HepG2 (cell line): ENCODE results near the gene ADARB1. TPM values are rescaled to one million over a fixed set of nuclear protein-coding genes. Genes with fewer than 3 reads are reported as not detected.

Source experiments
- ATAC-seq: fragments of 200-7000 bp; cut with Tn5 transposase; 3 replicates; pipeline ENCODE4 v1.9.1; 2020; ENCODE audit warnings: mild to moderate bottlenecking, moderate library complexity
- BruUV-seq: library from RNA; stranded (reverse); fragments of 400-500 nt; replicated peaks from 2 replicates; lab custom pipeline; 2021; lab: Mats Ljungman, UMichigan
- CTCF ChIA-PET: fragments of 300-600 bp; formaldehyde crosslinking; extraction: SDS; loops from one replicate; lab custom pipeline; 2021; ENCODE audit warnings: low total read pairs, inconsistent platforms, low intra/inter-chr PET ratio; lab: Yijun Ruan, JAX
- POLR2A ChIA-PET: fragments of 350-600 bp; sonication (Branson Sonifier 250); formaldehyde crosslinking; loops from one replicate; lab custom pipeline; 2020; ENCODE audit warnings: antibody characterized with exemption, inconsistent platforms; lab: Yijun Ruan, JAX
- DNase-seq: peaks from one replicate; pipeline ENCODE4 v3.0.0-alpha.2; 2015; ENCODE audit warnings: low spot score
- FAIRE-seq: peaks from 3 replicates; lab custom pipeline; 2011; peaks lifted over from hg19 to GRCh38; lab: Jason Lieb, UNC
- H2AFZ ChIP-seq: one replicate; pipeline ENCODE4 v1.6.1; 2011; ENCODE audit warnings: low read length, inconsistent platforms
- H3K27ac ChIP-seq: fragments of 300-600 bp; 3 replicates; pipeline ENCODE4 v1.8.0; 2011; ENCODE audit warnings: mixed run types, mild to moderate bottlenecking, mixed read lengths, low read length, inconsistent platforms; ENCODE audit not compliant: insufficient read depth; ENCODE audit errors: extremely low read length
- H3K27me3 ChIP-seq, 2 experiments: fragments of 200-600 bp in 1 of 2; 2 replicates in 1 of 2; 3 replicates in 1 of 2; pipeline versions ENCODE4 v1.6.0 to v1.8.0; 2011; ENCODE audit warnings: low read length in 2 of 2, mild to moderate bottlenecking in 2 of 2, moderate library complexity in 2 of 2, inconsistent platforms in 1 of 2; ENCODE audit not compliant: insufficient read depth in 2 of 2, control insufficient read depth in 1 of 2
- H3K36me3 ChIP-seq, 2 experiments: fragments of 200-600 bp in 1 of 2; replicated peaks in 1 of 2; 2 replicates in 1 of 2; 3 replicates in 1 of 2; pipeline versions ENCODE4 v1.5.1 to v1.8.0; 2011; ENCODE audit warnings: low read length in 2 of 2, inconsistent platforms in 1 of 2; ENCODE audit not compliant: insufficient read depth in 2 of 2, control insufficient read depth in 1 of 2
- H3K4me1 ChIP-seq: 2 replicates; pipeline ENCODE4 v1.5.1; 2012; ENCODE audit warnings: low read length, inconsistent platforms; ENCODE audit not compliant: insufficient read depth
- H3K4me2 ChIP-seq: 2 replicates; pipeline ENCODE4 v1.6.0; 2011; ENCODE audit warnings: low read depth, low read length, inconsistent platforms
- H3K4me3 ChIP-seq, 3 experiments: fragments of 200-600 bp in 1 of 3; sonication (generic), shearing (Covaris generic) in 1 of 3; replicated peaks in 1 of 3; 2 replicates each; pipeline ENCODE4 v1.5.1; 2011 to 2016; ENCODE audit warnings: low read length in 3 of 3, inconsistent platforms in 2 of 3, low read depth in 2 of 3, mild to moderate bottlenecking in 2 of 3, control low read depth in 1 of 3, mixed read lengths in 1 of 3; ENCODE audit not compliant: insufficient read depth in 1 of 3
- H3K79me2 ChIP-seq: one replicate; pipeline ENCODE4 v1.6.1; 2011; ENCODE audit warnings: low read length, inconsistent platforms; ENCODE audit not compliant: insufficient read depth
- H3K9ac ChIP-seq: 2 replicates; pipeline ENCODE4 v1.6.0; 2011; ENCODE audit warnings: mild to moderate bottlenecking, low read depth, low read length, inconsistent platforms; ENCODE audit not compliant: insufficient read depth
- H3K9me3 ChIP-seq: 2 replicates; pipeline ENCODE4 v1.5.1; 2012; ENCODE audit warnings: mild to moderate bottlenecking, low read length
- H4K20me1 ChIP-seq: 2 replicates; pipeline ENCODE4 v1.6.0; 2011; ENCODE audit warnings: inconsistent platforms, mild to moderate bottlenecking, low read length, moderate library complexity; ENCODE audit not compliant: insufficient read depth
- GZF1 ChIP-seq: sonication (generic); formaldehyde crosslinking; IDR thresholded peaks from 2 replicates; pipeline ENCODE4 v1.5.1; 2020; ENCODE audit warnings: mild to moderate bottlenecking, missing genetic modification reagents
- ZMYM3 ChIP-seq: sonication (generic); formaldehyde crosslinking; IDR thresholded peaks from 2 replicates; pipeline ENCODE4 v1.5.1; 2020; ENCODE audit warnings: mild to moderate bottlenecking, missing genetic modification reagents
- ZNF562 ChIP-seq: sonication (generic); formaldehyde crosslinking; IDR thresholded peaks from 2 replicates; pipeline ENCODE4 v1.8.0; 2022; ENCODE audit warnings: missing genetic modification reagents, borderline replicate concordance
- WGBS: methylation state at CpG from one replicate; pipeline ENCODE4 v1.1.6; 2017; ENCODE audit warnings: low lambda C conversion rate; 5-methylcytosine and 5-hydroxymethylcytosine counted together
- in situ Hi-C: cut with HindIII; loops from 2 replicates; pipeline ENCODE4 v1.10.0; 2017; ENCODE audit warnings: low pct_unique_long_range_greater_than_20kb; ENCODE audit not compliant: extremely low pct_ligation_motif_present
- intact Hi-C: fragments of 100-400 bp; cut with micrococcal nuclease; formaldehyde crosslinking; loops from one replicate; pipeline ENCODE4 v1.10.0; 2022; ENCODE audit not compliant: unreplicated experiment
- polyA plus RNA-seq, 8 experiments: library from polyadenylated mRNA; depleted of rRNA in 3 of 8; stranded (reverse) in 7 of 8; unstranded in 1 of 8; fragments of >200 nt; fragmentation: Illumina TruSeq in 4 of 8; extraction: Trizol in 4 of 8; gene quantifications; 2 replicates each; pipeline versions ENCODE4 v1.2.1 to v1.2.3, GENCODE V29; 2011 to 2016; ENCODE audit warnings: low read depth in 4 of 8, missing spikeins in 1 of 8, mixed read lengths in 1 of 8; ENCODE audit not compliant: insufficient read depth in 1 of 8
- total RNA-seq, 5 experiments: library from RNA; depleted of rRNA; stranded (reverse); fragments of >200 nt; fragmentation: Illumina TruSeq; extraction: Trizol; gene quantifications; 2 replicates each; pipeline ENCODE4 v1.2.3, GENCODE V29; 2016; ENCODE audit warnings: low read depth in 1 of 5
- TF ChIP-seq, protein P1 (sequence below), 2 experiments: sonication (generic) in 1 of 2; formaldehyde crosslinking in 1 of 2; IDR thresholded peaks; 2 replicates each; pipeline versions ENCODE4 v1.4.0 to v1.6.1; 2018 to 2020; ENCODE audit warnings: missing genetic modification reagents in 2 of 2, borderline replicate concordance in 1 of 2, low read depth in 1 of 2, mild to moderate bottlenecking in 1 of 2, missing biosample characterization in 1 of 2

ADARB1 gene
- total and polyA plus RNA-seq, 2 of the 13 experiments (the other 11 are each of a cell fraction or from before 2014, with no cell fraction given), result 6.6 to 10.0 TPM

DNA sequence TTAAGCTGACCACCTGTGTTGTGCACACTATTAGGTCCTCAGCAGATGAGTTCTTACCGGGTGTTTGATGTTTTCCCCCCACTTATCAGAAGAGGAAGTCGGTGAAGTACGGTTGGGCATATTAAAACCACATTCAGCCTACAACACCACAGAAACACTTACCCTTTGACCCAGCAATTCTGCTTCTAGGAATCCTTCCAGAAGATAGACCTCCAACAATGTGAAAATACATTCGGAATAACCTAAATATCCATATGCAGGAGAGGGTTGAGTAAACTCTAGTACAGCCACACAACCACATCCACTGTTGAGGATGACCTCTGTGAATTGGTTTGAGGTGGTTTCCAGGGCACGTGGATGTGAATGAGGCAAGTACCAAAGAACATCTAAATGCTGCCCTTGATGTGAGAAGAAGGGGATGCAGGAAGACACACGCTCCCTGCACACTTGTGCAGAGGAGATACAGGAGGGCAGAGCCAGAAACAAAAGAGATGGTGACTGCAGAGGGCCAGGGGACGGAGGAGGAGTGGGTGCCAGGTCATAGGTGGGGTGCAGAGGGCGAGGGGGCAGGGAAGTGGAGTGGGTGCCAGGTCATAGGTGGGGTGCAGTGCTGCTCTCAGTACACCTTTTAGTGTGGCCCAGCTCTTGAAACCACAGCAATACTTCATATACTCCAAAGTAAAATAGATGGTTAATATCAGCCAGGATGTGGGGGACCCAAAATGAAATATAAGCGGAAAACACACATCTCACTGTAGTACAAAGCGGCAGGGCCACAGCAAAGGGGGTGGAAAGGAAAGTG is 12.8 kb downstream of the ADARB1 start (continued):
- TF ChIP-seq ZNF562 (CRISPR knock-in tag) (no peak), ZMYM3 (CRISPR knock-in tag) (no peak)

DNA sequence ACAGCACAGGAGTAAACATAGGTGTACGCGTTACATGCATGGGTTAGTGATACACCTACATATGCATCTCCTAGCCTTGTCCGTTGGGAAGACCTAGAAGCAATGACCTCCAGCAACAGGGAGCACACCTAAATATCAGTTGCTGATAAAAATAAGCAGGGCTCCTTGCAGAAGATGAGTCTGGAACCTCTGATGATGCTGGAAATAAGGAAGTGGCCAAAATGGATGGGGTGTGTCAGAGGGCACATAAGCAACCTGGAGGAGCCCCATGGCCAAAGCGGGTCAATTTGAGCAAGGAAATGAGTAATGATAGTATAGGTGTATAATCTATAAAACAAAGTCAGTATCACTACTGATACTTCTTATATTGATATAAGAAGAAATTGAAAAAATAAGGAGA is 13.7 kb downstream of the ADARB1 start:
- Histone ChIP-seq H3K9me3 (no peaks in the 10 kb centered on the region), H3K27ac (no peak overlapping the region), H4K20me1 (no peaks in the 10 kb centered on the region; the same call in 1 of the 2 replicates), H3K27me3 (no peaks in the 10 kb centered on the region; a peak in 1 of 5 replicates), H3K4me1 (0 out of 2 replicates have a peak, but pooled peaks cover 7% of the 10 kb centered on the region), H3K4me2 (no peak overlapping the region), H2AFZ (no peak overlapping the region), H3K4me3 (no peak overlapping the region), H3K9ac (no peak overlapping the region), H3K36me3 (no peaks in the 10 kb centered on the region), H3K79me2 (peaks cover 2% of the 10 kb centered on the region)
- TF ChIP-seq GZF1 (CRISPR knock-in tag), result no peak
- TF ChIP-seq, protein P1, sequence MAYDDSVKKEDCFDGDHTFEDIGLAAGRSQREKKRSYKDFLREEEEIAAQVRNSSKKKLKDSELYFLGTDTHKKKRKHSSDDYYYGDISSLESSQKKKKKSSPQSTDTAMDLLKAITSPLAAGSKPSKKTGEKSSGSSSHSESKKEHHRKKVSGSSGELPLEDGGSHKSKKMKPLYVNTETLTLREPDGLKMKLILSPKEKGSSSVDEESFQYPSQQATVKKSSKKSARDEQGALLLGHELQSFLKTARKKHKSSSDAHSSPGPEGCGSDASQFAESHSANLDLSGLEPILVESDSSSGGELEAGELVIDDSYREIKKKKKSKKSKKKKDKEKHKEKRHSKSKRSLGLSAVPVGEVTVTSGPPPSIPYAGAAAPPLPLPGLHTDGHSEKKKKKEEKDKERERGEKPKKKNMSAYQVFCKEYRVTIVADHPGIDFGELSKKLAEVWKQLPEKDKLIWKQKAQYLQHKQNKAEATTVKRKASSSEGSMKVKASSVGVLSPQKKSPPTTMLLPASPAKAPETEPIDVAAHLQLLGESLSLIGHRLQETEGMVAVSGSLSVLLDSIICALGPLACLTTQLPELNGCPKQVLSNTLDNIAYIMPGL (CRISPR knock-in tag; IDR thresholded peaks at IDR 0.05; ENCODE audit: borderline replicate concordance in 1 of 2, low read depth in 1 of 2), result no peak
- DNase-seq (no peak), FAIRE-seq (no peak), ATAC-seq (no peak)
- in situ Hi-C loops (no loop called here), intact Hi-C loops (no loop called here)
- CTCF ChIA-PET, result no interaction called here
- POLR2A ChIA-PET, result no interaction called here
- BruUV-seq, result no TSS peak
- WGBS, result 95% methylated on average over 4 of the region's 4 CpGs
